DOHH2 (cell line): ENCODE results near the gene CD27.

Experiments
- EZH2phosphoT487 ChIP-seq: fragments of 200-600 bp; sonication (generic); IDR thresholded peaks from 2 replicates; pipeline ENCODE4 v1.6.1; 2017; ENCODE audit warnings: borderline replicate concordance, mild to moderate bottlenecking, antibody characterized with exemption, low read length, moderate library complexity, mixed read lengths
- TF ChIP-seq, protein P1 (sequence below): fragments of 200-600 bp; sonication (generic); IDR thresholded peaks from one replicate; pipeline ENCODE4 v1.5.1; 2014; ENCODE audit warnings: antibody characterized with exemption, mild to moderate bottlenecking, low read depth, low read length; ENCODE audit not compliant: poor library complexity, severe bottlenecking

DNA sequence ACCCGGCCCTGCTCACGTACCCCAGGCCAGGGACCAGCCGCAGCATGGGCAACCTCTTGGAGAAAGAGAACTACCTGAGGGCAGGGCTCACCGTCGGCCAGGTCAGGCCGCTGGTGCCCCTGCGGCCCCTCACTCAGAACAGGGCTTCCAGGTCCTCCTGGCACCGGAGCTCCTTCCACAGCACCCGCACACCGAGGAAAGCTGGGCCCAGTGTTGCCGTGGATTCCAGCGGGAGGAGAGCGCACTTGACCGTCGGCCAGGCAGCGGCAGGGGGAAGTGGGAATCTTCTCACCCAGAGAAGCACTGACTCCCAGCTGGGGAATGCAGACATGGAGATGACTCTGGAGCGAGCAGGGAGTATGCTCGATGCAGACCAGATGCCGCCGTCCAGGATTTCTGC lies 33.7 kb downstream of the CD27 start:
- TF ChIP-seq, protein P1, sequence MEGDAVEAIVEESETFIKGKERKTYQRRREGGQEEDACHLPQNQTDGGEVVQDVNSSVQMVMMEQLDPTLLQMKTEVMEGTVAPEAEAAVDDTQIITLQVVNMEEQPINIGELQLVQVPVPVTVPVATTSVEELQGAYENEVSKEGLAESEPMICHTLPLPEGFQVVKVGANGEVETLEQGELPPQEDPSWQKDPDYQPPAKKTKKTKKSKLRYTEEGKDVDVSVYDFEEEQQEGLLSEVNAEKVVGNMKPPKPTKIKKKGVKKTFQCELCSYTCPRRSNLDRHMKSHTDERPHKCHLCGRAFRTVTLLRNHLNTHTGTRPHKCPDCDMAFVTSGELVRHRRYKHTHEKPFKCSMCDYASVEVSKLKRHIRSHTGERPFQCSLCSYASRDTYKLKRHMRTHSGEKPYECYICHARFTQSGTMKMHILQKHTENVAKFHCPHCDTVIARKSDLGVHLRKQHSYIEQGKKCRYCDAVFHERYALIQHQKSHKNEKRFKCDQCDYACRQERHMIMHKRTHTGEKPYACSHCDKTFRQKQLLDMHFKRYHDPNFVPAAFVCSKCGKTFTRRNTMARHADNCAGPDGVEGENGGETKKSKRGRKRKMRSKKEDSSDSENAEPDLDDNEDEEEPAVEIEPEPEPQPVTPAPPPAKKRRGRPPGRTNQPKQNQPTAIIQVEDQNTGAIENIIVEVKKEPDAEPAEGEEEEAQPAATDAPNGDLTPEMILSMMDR, result no peak
- no peak for TF ChIP-seq EZH2phosphoT487
